Common myeloid progenitor, CD34-positive (primary cell): ENCODE measurements around the gene ZCWPW1.
A peak's percentile ranks its signal among the peaks of the same experiment; 100 is the strongest.
"Not testable (repeated sequence)": the region's sequence is repeated elsewhere in the genome, so short reads cannot be mapped to it uniquely, and the experiment has no call there.

Experiments used
- CTCF ChIA-PET: fragments of 350-600 bp; sonication (Branson Sonifier 250); formaldehyde crosslinking; loops from one replicate; lab custom pipeline; 2021; ENCODE audit warnings: antibody characterized with exemption; lab: Charles Lee
- POLR2A ChIA-PET: fragments of 350-600 bp; sonication (Branson Sonifier 250); formaldehyde crosslinking; loops from one replicate; lab custom pipeline; 2021; ENCODE audit warnings: antibody characterized with exemption; lab: Charles Lee
- DNase-seq, 3 donors: peaks; one replicate each; pipeline versions ENCODE4 v3.0.0 to v3.0.0-alpha.2; 2013
- H3K27ac ChIP-seq, 2 experiments: 1 replicate in 1 of 2; 2 replicates in 1 of 2; pipeline ENCODE4 v1.7.0; 2013; ENCODE audit warnings: inconsistent platforms in 2 of 2, low read length in 2 of 2, mild to moderate bottlenecking in 2 of 2, low read depth in 1 of 2, moderate library complexity in 1 of 2; ENCODE audit not compliant: severe bottlenecking in 2 of 2, insufficient read depth in 1 of 2, poor library complexity in 1 of 2
- H3K27me3 ChIP-seq, 5 experiments: replicated peaks in 2 of 5; 1 replicate in 3 of 5; 2 replicates in 2 of 5; pipeline versions ENCODE4 v1.6.1 to v1.7.0; 2013; ENCODE audit warnings: low read length in 4 of 5, mild to moderate bottlenecking in 2 of 5, moderate library complexity in 2 of 5, inconsistent platforms in 1 of 5; ENCODE audit not compliant: insufficient read depth in 5 of 5, control insufficient read depth in 4 of 5
- H3K36me3 ChIP-seq, 4 experiments: 1 replicate in 2 of 4; 2 replicates in 2 of 4; pipeline versions ENCODE4 v1.6.1 to v1.7.0; 2013; ENCODE audit warnings: low read length in 3 of 4, control low read depth in 1 of 4, mild to moderate bottlenecking in 1 of 4; ENCODE audit not compliant: control insufficient read depth in 4 of 4, insufficient read depth in 4 of 4
- H3K4me1 ChIP-seq, 4 experiments: 1 replicate in 3 of 4; 2 replicates in 1 of 4; pipeline versions ENCODE4 v1.6.1 to v1.7.1; 2013; ENCODE audit warnings: low read length in 3 of 4, mild to moderate bottlenecking in 3 of 4, control low read depth in 1 of 4, inconsistent platforms in 1 of 4, moderate library complexity in 1 of 4; ENCODE audit not compliant: control insufficient read depth in 4 of 4, insufficient read depth in 4 of 4; ENCODE audit errors: control extremely low read depth in 1 of 4
- H3K4me3 ChIP-seq, 7 experiments: 1 replicate in 4 of 7; 2 replicates in 3 of 7; pipeline versions ENCODE4 v1.5.1 to v1.7.0; 2013; ENCODE audit warnings: mild to moderate bottlenecking in 7 of 7, low read length in 6 of 7, moderate library complexity in 6 of 7, inconsistent platforms in 2 of 7, low read depth in 2 of 7, control low read depth in 1 of 7; ENCODE audit not compliant: insufficient read depth in 4 of 7, control insufficient read depth in 1 of 7; ENCODE audit errors: extremely low read depth in 1 of 7
- H3K9me3 ChIP-seq, 5 experiments: 1 replicate in 4 of 5; 2 replicates in 1 of 5; pipeline versions ENCODE4 v1.6.1 to v1.7.1; 2013; ENCODE audit warnings: low read length in 4 of 5, mild to moderate bottlenecking in 2 of 5, inconsistent platforms in 1 of 5, low read depth in 1 of 5, moderate library complexity in 1 of 5; ENCODE audit not compliant: control insufficient read depth in 4 of 5, insufficient read depth in 2 of 5; ENCODE audit errors: control extremely low read depth in 1 of 5
- WGBS: methylation state at CpG from one replicate; pipeline ENCODE4 v1.1.5; 2013; ENCODE audit not compliant: insufficient coverage; 5-methylcytosine and 5-hydroxymethylcytosine counted together

The ZCWPW1 gene

GRCh38 chr7:100386940-100387339 lies 41.6 kb downstream of the ZCWPW1 start:
- WGBS: 100% methylated on average over 1 of the region's 5 CpGs
- no peaks in the 10 kb centered on the region for H3K36me3 ChIP-seq
- POLR2A ChIA-PET: no interaction called here
- CTCF ChIA-PET: interaction anchor here (1.1 kb wide), 1 partner anchor 20 kb away, joined by 3 read pairs; no protein-coding TSS in a partner anchor
- H3K27ac ChIP-seq: no peak overlapping the region
- H3K9me3 ChIP-seq: no peaks in the 10 kb centered on the region
- peaks cover 0 to 6% (median 3%) of the 10 kb centered on the region in 4 experiments for H3K4me1 ChIP-seq
- H3K27me3 ChIP-seq: no peaks in the 10 kb centered on the region
- no peak for DNase-seq
- H3K4me3 ChIP-seq: no peak overlapping the region

DNA sequence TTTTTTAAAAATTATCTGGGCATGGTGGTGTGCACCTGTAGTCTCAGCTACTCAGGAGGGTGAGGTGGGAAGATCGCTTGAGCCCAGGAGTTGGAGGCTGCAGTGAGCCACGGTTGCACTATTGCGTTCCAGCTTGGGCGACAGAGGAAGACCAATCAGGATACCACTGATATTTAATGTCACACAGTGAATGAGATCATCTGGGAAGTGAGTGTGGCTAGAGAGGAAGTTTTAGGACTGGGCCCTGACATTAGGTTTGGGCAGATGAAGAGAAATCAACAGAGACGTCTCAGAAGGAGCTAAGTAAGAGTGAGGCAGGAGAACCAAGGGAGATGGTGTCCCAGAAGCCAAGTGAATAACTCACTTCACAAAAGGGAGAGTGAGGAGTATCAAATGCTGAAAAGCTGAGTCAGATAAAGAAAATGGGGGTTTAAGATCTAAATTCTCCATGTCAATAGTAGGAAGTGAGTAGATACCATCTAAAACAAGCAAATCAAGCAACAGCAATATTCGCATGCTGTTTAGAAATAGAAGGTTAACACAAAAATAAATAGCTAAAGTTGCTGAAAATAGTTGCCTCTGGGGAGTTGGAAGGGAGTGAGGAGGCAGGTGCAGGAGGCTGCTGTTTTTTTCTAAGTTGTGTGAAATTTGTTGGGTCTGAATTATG lies 43.7 kb downstream of the ZCWPW1 start:
- ChIA-PET POLR2A (no interaction called here), CTCF (no interaction called here)
- H3K4me3 ChIP-seq: no peak overlapping the region
- WGBS: 92% methylated on average over 4 of the region's 6 CpGs
- peaks cover 5 to 16% (median 7%) of the 10 kb centered on the region in 4 experiments for H3K4me1 ChIP-seq
- no peaks in the 10 kb centered on the region for H3K36me3 ChIP-seq
- H3K27ac ChIP-seq: no peak overlapping the region
- no peak for DNase-seq
- no peaks in the 10 kb centered on the region for H3K9me3 ChIP-seq
- H3K27me3 ChIP-seq: no peaks in the 10 kb centered on the region

- H3K27ac ChIP-seq, H3K9me3 ChIP-seq, DNase-seq, POLR2A ChIA-PET, H3K36me3 ChIP-seq, H3K27me3 ChIP-seq: not testable (repeated sequence)
- CTCF ChIA-PET: interaction anchor here (0.8 kb wide), 2 partner anchors 17 to 24 kb away, joined by 3 read pairs; no protein-coding TSS in a partner anchor
- 62% methylated on average over 7 of the region's 8 CpGs for WGBS
- Histone ChIP-seq H3K4me3 (peak overlapping the region in 2 of 7 experiments; percentile 17 to 22), H3K4me1 (peaks cover 5 to 20% (median 8%) of the 10 kb centered on the region in 4 experiments)
Observed at GRCh38 chr7:100382234-100382853, 46.2 kb downstream of the ZCWPW1 start.

- H3K4me3 ChIP-seq, POLR2A ChIA-PET, H3K27ac ChIP-seq, DNase-seq, H3K36me3 ChIP-seq, H3K27me3 ChIP-seq, H3K9me3 ChIP-seq: not testable (repeated sequence)
- WGBS: 96% methylated on average over 19 of the region's 49 CpGs
- CTCF ChIA-PET: interaction anchor here (0.8 kb wide), 2 partner anchors 18 to 24 kb away, joined by 3 read pairs; no protein-coding TSS in a partner anchor
- H3K4me1 ChIP-seq: peaks cover 5 to 20% (median 8%) of the 10 kb centered on the region in 4 experiments
Observed at GRCh38 chr7:100381531-100382233, 46.8 kb downstream of the ZCWPW1 start.

GRCh38 chr7:100380196-100380595 lies 48.3 kb downstream of the ZCWPW1 start:
- CTCF ChIA-PET: interaction anchor here (0.8 to 2.0 kb wide), 4 partner anchors 10 to 27 kb away, joined by 3 to 5 read pairs (median 4); no protein-coding TSS in a partner anchor
- H3K4me1 ChIP-seq: peaks cover 5 to 20% (median 8%) of the 10 kb centered on the region in 4 experiments

GRCh38 chr7:100378114-100378755 lies 50.3 kb downstream of the ZCWPW1 start:
- no peaks in the 10 kb centered on the region for H3K27me3 ChIP-seq
- H3K36me3 ChIP-seq: peaks cover 0 to 2% (median 0%) of the 10 kb centered on the region in 4 experiments
- H3K27ac ChIP-seq: no peak overlapping the region
- no peaks in the 10 kb centered on the region for H3K9me3 ChIP-seq
- POLR2A ChIA-PET: no interaction called here
- WGBS: 86% methylated on average over 1 of the region's 4 CpGs
- CTCF ChIA-PET: interaction anchor here (1.8 kb wide), 1 partner anchor 33 kb away, joined by 4 read pairs; no protein-coding TSS in a partner anchor
- DNase-seq: no peak
- H3K4me3 ChIP-seq: no peak overlapping the region
- peaks cover 5 to 34% (median 10%) of the 10 kb centered on the region in 4 experiments for H3K4me1 ChIP-seq

More at GRCh38 chr7:100380196-100380595, 48.3 kb downstream of the ZCWPW1 start:
- Histone ChIP-seq H3K27ac (no peak overlapping the region), H3K9me3 (no peaks in the 10 kb centered on the region), H3K36me3 (peaks cover 0 to 2% (median 0%) of the 10 kb centered on the region in 4 experiments), H3K4me3 (no peak overlapping the region), H3K27me3 (no peaks in the 10 kb centered on the region)
- DNase-seq: peak in 2 of 3 donors; percentile 35 to 40
- WGBS: 0% methylated on average over 1 of the region's 4 CpGs
- POLR2A ChIA-PET: no interaction called here
